Stomach (tissue), 4 donors: ENCODE results near the gene MALRD1.

Source experiments
- EP300 ChIP-seq: sonication (generic); formaldehyde crosslinking; IDR thresholded peaks from one replicate; pipeline ENCODE4 v1.6.1; 2017; ENCODE audit warnings: antibody characterized with exemption
- POLR2A ChIP-seq, 4 donors: fragments of 450-650 bp; IDR thresholded peaks; one replicate each; pipeline ENCODE4 v1.6.1; 2016; ENCODE audit warnings: antibody characterized with exemption in 4 of 4, control low read depth in 2 of 4, mild to moderate bottlenecking in 1 of 4, moderate library complexity in 1 of 4
- TF ChIP-seq, protein P1 (sequence below), 7 experiments: fragments of 450-650 bp in 4 of 7; fragments of 200-600 bp in 3 of 7; sonication (generic) in 3 of 7; IDR thresholded peaks; one replicate each; pipeline ENCODE4 v1.5.1; 2016 to 2019; ENCODE audit warnings: antibody characterized with exemption in 7 of 7, control low read depth in 2 of 7, mild to moderate bottlenecking in 1 of 7

DNA sequence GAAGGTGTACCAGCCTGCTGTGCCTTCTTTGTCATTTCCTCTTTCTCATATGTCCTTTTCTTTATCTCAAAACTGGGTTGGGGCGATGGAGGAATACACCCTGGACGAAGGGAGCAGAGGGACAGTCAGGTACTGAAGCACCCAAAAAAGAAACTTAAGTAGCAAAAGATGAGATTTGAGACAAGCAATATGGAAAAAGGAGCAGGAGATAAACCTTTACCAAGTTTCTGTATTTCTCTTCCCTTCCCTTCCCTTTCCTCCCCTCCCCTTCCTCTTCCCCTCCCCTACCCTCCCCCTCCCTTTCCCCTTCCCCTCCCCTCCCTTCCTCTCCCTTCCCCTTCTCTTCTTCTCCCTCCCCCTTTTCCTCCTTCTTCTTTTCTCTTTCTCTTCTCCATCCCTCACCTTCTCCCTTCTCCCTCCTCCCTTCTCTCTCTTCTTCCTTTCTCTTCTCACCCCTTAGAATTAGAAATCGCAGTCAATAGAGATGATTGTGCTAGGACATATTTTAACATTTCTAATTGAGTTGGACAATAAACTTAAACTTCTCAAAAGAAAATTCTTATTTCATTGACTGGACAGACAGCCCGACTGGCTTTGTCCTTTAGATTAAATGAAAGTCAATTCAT lies 652.9 kb downstream of the MALRD1 start:
- TF ChIP-seq, protein P1, sequence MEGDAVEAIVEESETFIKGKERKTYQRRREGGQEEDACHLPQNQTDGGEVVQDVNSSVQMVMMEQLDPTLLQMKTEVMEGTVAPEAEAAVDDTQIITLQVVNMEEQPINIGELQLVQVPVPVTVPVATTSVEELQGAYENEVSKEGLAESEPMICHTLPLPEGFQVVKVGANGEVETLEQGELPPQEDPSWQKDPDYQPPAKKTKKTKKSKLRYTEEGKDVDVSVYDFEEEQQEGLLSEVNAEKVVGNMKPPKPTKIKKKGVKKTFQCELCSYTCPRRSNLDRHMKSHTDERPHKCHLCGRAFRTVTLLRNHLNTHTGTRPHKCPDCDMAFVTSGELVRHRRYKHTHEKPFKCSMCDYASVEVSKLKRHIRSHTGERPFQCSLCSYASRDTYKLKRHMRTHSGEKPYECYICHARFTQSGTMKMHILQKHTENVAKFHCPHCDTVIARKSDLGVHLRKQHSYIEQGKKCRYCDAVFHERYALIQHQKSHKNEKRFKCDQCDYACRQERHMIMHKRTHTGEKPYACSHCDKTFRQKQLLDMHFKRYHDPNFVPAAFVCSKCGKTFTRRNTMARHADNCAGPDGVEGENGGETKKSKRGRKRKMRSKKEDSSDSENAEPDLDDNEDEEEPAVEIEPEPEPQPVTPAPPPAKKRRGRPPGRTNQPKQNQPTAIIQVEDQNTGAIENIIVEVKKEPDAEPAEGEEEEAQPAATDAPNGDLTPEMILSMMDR (IDR thresholded peaks at IDR 0.05) = no peak
- TF ChIP-seq POLR2A (IDR thresholded peaks at IDR 0.05) = no peak
- TF ChIP-seq EP300 = no peak
